Ovary (tissue), 3 donors: ENCODE data around the gene PPDPF.

Source experiments
- EP300 ChIP-seq: sonication (generic); formaldehyde crosslinking; IDR thresholded peaks from one replicate; pipeline ENCODE4 v1.6.1; 2017; ENCODE audit warnings: antibody characterized with exemption
- POLR2A ChIP-seq: fragments of 450-650 bp; IDR thresholded peaks from one replicate; pipeline ENCODE4 v1.6.1; 2017; ENCODE audit warnings: antibody characterized with exemption, mild to moderate bottlenecking, moderate library complexity
- TF ChIP-seq, protein P1 (sequence below), 3 donors: fragments of 450-650 bp in 2 of 3; fragments of 200-600 bp in 1 of 3; IDR thresholded peaks; one replicate each; pipeline versions ENCODE4 v1.5.1 to v1.8.0; 2016 to 2022; ENCODE audit warnings: antibody characterized with exemption in 3 of 3, mild to moderate bottlenecking in 1 of 3
- donor health status: DM: no; HTN: no; CAD: no.

DNA sequence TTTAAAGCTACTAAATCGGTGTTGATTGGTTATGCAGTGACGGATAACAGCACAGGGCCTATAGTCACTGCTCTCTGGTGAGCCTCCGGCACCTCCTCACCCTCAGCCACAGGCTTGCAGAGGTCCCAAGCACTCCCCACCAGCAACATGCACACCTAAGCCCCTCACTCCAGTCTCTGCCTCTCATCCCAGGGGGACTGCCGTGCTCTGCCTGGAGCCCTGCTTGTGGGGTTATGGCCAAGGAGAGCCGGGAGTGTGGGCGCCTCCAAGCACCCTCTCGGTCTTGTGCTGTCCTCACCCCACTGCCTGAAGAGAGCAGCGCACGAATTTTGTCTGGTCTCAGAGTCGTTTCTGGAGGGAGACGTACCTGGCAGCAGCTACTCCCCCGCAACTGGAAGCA is 14.8 kb upstream of the PPDPF start:
- TF ChIP-seq, protein P1, sequence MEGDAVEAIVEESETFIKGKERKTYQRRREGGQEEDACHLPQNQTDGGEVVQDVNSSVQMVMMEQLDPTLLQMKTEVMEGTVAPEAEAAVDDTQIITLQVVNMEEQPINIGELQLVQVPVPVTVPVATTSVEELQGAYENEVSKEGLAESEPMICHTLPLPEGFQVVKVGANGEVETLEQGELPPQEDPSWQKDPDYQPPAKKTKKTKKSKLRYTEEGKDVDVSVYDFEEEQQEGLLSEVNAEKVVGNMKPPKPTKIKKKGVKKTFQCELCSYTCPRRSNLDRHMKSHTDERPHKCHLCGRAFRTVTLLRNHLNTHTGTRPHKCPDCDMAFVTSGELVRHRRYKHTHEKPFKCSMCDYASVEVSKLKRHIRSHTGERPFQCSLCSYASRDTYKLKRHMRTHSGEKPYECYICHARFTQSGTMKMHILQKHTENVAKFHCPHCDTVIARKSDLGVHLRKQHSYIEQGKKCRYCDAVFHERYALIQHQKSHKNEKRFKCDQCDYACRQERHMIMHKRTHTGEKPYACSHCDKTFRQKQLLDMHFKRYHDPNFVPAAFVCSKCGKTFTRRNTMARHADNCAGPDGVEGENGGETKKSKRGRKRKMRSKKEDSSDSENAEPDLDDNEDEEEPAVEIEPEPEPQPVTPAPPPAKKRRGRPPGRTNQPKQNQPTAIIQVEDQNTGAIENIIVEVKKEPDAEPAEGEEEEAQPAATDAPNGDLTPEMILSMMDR (IDR thresholded peaks at IDR 0.05): no peak
- TF ChIP-seq POLR2A (no peak), EP300 (no peak)
